HepG2 (cell line): ENCODE measurements around the gene CPN1. TPM values are rescaled to one million over a fixed set of nuclear protein-coding genes. Genes with fewer than 3 reads are reported as not detected.
A peak's percentile ranks its signal among the peaks of the same experiment; 100 is the strongest.

Experiments
- CBX1 ChIP-seq: IDR thresholded peaks from one replicate; pipeline ENCODE4 v1.6.1; 2016; ENCODE audit warnings: antibody characterized with exemption, low read depth
- FOXA1 ChIP-seq, 2 experiments: fragments of 450-650 bp in 1 of 2; sonication (generic) in 1 of 2; formaldehyde crosslinking in 1 of 2; IDR thresholded peaks; 2 replicates each; pipeline versions ENCODE4 v1.4.0 to v1.6.1; 2016 to 2020; ENCODE audit warnings: missing genetic modification reagents in 1 of 2
- HOXD1 ChIP-seq: sonication (generic); formaldehyde crosslinking; IDR thresholded peaks from 2 replicates; pipeline ENCODE4 v1.5.0; 2020; ENCODE audit warnings: missing genetic modification reagents
- IKZF1 ChIP-seq: fragments of 450-650 bp; IDR thresholded peaks from 2 replicates; pipeline ENCODE4 v1.7.1; 2016
- MNT ChIP-seq: fragments of 450-650 bp; IDR thresholded peaks from 2 replicates; pipeline ENCODE4 v1.6.1; 2016
- NFAT5 ChIP-seq: sonication (generic); formaldehyde crosslinking; IDR thresholded peaks from 2 replicates; pipeline ENCODE4 v1.4.0; 2020; ENCODE audit warnings: missing genetic modification reagents
- RFX1 ChIP-seq: fragments of 450-650 bp; IDR thresholded peaks from 2 replicates; pipeline ENCODE4 v1.6.1; 2017
- SNAI1 ChIP-seq: sonication (generic); formaldehyde crosslinking; IDR thresholded peaks from 2 replicates; pipeline ENCODE4 v1.5.0; 2020; ENCODE audit warnings: mild to moderate bottlenecking, missing genetic modification reagents, borderline replicate concordance
- SSRP1 ChIP-seq: IDR thresholded peaks from 2 replicates; pipeline ENCODE4 v1.6.1; 2016; ENCODE audit warnings: control low read depth
- U2AF2 ChIP-seq: fragments of 200-400 bp; formaldehyde crosslinking; IDR thresholded peaks from 2 replicates; pipeline ENCODE4 v1.6.1; 2017; ENCODE audit warnings: low read depth, mild to moderate bottlenecking, low read length
- XRCC5 ChIP-seq: fragments of 200-400 bp; formaldehyde crosslinking; optimal IDR thresholded peaks from 2 replicates; pipeline ENCODE3; 2017; ENCODE audit warnings: mild to moderate bottlenecking, low read length
- ZBTB10 ChIP-seq: sonication (generic); formaldehyde crosslinking; IDR thresholded peaks from 2 replicates; pipeline ENCODE4 v1.4.0; 2020; ENCODE audit warnings: missing genetic modification reagents, borderline replicate concordance
- ZBTB33 ChIP-seq: sonication (generic); formaldehyde crosslinking; IDR thresholded peaks from 2 replicates; pipeline ENCODE4 v1.4.0; 2020; ENCODE audit warnings: missing genetic modification reagents
- ZNF317 ChIP-seq: sonication (generic); formaldehyde crosslinking; IDR thresholded peaks from 2 replicates; pipeline ENCODE4 v1.5.0; 2020; ENCODE audit warnings: mild to moderate bottlenecking, missing genetic modification reagents
- ZNF414 ChIP-seq: sonication (generic); formaldehyde crosslinking; IDR thresholded peaks from 2 replicates; pipeline ENCODE4 v1.5.0; 2020; ENCODE audit warnings: missing genetic modification reagents
- ZNF75D ChIP-seq: sonication (generic); formaldehyde crosslinking; IDR thresholded peaks from 2 replicates; pipeline ENCODE4 v1.8.1; 2023; ENCODE audit warnings: missing genetic modification reagents, mild to moderate bottlenecking, borderline replicate concordance
- polyA plus RNA-seq, 8 experiments: library from polyadenylated mRNA; depleted of rRNA in 3 of 8; stranded (reverse) in 7 of 8; unstranded in 1 of 8; fragments of >200 nt; fragmentation: Illumina TruSeq in 4 of 8; extraction: Trizol in 4 of 8; gene quantifications; 2 replicates each; pipeline versions ENCODE4 v1.2.1 to v1.2.3, GENCODE V29; 2011 to 2016; ENCODE audit warnings: low read depth in 4 of 8, missing spikeins in 1 of 8, mixed read lengths in 1 of 8; ENCODE audit not compliant: insufficient read depth in 1 of 8
- total RNA-seq, 5 experiments: library from RNA; depleted of rRNA; stranded (reverse); fragments of >200 nt; fragmentation: Illumina TruSeq; extraction: Trizol; gene quantifications; 2 replicates each; pipeline ENCODE4 v1.2.3, GENCODE V29; 2016; ENCODE audit warnings: low read depth in 1 of 5

Gene CPN1
- total and polyA plus RNA-seq, 2 of the 13 experiments (the other 11 are each of a cell fraction or from before 2014, with no cell fraction given), result 17.3 to 35.1 TPM

- TF ChIP-seq NFAT5 (CRISPR knock-in tag) (no peak), CBX1 (no peak), U2AF2 (no peak), ZNF75D (no peak), ZBTB33 (CRISPR knock-in tag) (peak; percentile 71; the same call in 1 of the 2 replicates), ZBTB10 (CRISPR knock-in tag) (peak; percentile 70; the same call in 1 of the 2 replicates), ZNF317 (CRISPR knock-in tag) (peak; percentile 76; the same call in 1 of the 2 replicates), IKZF1 (no peak), MNT (peak; percentile 86), SNAI1 (no peak), XRCC5 (peak; percentile 64), FOXA1 (IDR thresholded peaks at IDR 0.05) (peak; percentile 94), FOXA1 (CRISPR knock-in tag; IDR thresholded peaks at IDR 0.05) (peak; percentile 100), ZNF414 (CRISPR knock-in tag) (no peak), SSRP1 (CRISPR knock-in tag) (no peak), RFX1 (no peak), HOXD1 (peak; percentile 71; the same call in 1 of the 2 replicates)
These were observed 19.8 kb upstream of the CPN1 start (continued) for GRCh38 chr10:100101192-100102076.
